Skeletal muscle satellite cell (primary cell): ENCODE data around the gene EXOC7.

Source experiments
- H3K27me3 ChIP-seq: 2 replicates; pipeline ENCODE4 v1.7.0; 2013; ENCODE audit warnings: low read length; ENCODE audit not compliant: control insufficient read depth, insufficient read depth
- H3K36me3 ChIP-seq: 2 replicates; pipeline ENCODE4 v1.7.0; 2013; ENCODE audit warnings: mild to moderate bottlenecking, control low read depth, low read length; ENCODE audit not compliant: insufficient read depth
- H3K4me1 ChIP-seq: 2 replicates; pipeline ENCODE4 v1.7.0; 2013; ENCODE audit warnings: low read length; ENCODE audit not compliant: control insufficient read depth, insufficient read depth
- H3K4me2 ChIP-seq: 2 replicates; pipeline ENCODE4 v1.7.0; 2013; ENCODE audit warnings: mild to moderate bottlenecking, low read length
- H3K4me3 ChIP-seq: 2 replicates; pipeline ENCODE4 v1.7.0; 2013; ENCODE audit warnings: low read length
- H3K9ac ChIP-seq: 2 replicates; pipeline ENCODE4 v1.7.0; 2013; ENCODE audit warnings: mild to moderate bottlenecking, low read depth, low read length, moderate library complexity
- H3K9me3 ChIP-seq: replicated peaks from 2 replicates; pipeline ENCODE4 v1.7.0; 2013; ENCODE audit warnings: mild to moderate bottlenecking, control low read depth, low read length

The EXOC7 gene

DNA sequence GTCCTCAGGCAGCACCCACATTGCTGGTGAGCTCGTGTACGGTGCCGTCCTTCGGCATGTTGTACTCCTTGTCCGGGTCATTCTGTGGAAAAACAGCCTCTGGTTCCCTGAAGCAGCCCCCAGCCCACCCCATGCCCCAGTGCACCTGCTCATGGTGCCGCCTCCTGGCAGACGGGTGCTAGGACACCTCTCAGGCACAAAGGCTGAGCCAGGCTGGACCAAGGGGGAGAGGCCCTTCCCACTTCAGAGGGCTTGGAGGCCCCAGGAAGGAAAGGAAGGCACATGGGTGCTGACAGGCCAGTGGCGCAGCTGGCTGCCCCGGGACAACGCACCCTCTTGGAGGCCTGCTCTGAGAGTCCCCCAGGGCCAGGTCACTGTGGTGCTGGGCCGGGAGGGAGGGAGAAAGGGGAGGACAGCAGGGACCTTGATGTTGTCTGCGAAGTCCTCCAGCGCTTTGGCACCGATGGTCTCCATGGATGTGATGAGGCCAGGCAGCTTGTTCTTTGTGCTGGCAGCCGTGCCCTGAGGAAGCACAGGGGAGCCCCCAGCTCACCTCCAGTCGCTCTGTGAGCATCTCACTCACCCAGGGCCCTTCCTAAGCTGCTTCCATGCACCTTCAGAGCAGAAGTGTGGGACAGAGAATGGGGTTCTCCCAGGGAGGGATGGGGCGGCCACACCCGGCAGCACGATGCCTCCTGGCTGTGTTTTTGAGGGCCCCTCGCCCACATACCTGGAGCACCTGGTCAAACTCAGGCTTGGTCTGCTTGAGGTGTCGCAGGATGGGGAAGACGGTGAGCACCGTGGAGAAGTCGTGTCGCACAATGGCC lies 15.3 kb downstream of the EXOC7 start:
- Histone ChIP-seq H3K4me2 (no peak overlapping the region), H3K4me3 (no peak overlapping the region), H3K4me1 (no peaks in the 10 kb centered on the region), H3K9me3 (no peaks in the 10 kb centered on the region), H3K27me3 (no peaks in the 10 kb centered on the region), H3K9ac (no peak overlapping the region), H3K36me3 (peaks cover 90% of the 10 kb centered on the region)

DNA sequence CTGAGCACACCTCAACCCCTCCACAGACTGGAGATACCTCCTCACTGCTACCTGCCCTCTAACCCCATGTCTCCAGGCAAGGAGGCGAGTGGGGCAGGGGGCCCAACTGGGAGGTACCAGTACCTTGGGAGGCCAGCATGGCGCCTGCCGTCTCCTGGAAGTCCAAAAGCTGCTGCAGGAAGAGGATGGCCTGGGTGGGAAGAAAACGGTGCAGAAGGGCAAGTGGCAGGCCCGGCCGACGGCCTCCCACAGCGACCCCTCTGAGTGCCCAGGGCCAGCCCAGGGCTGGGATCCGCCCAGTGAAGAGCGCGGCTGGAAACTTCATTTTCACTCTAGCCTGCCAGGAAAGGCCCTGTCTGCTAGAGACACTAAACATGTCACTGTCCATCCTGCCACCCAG lies 16.1 kb downstream of the EXOC7 start:
- no peaks in the 10 kb centered on the region for H3K27me3 ChIP-seq
- H3K9me3 ChIP-seq: no peaks in the 10 kb centered on the region
- no peak overlapping the region for H3K4me3 ChIP-seq
- H3K36me3 ChIP-seq: peaks cover 86% of the 10 kb centered on the region
- H3K4me2 ChIP-seq: no peak overlapping the region
- H3K4me1 ChIP-seq: no peaks in the 10 kb centered on the region
- H3K9ac ChIP-seq: no peak overlapping the region

DNA sequence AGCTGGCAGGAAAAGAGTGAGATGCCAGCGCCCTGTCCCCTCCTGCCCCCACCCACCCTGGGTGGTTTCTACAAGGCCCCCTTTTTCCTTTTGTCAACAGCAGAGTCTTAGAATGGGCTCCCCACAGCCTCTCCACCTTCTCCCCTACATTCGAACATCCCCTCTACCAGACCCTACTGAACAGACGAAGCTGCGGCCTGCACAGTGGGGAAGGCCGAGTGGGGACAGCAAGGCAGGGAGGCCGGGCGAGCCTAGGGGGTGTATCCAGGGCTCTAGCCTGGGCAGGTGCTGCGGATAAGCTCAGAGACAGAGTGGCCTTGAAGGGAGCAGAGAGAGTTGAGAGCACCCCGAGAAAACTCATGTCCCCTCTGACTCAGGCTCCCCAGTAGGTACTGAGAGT lies 17.2 kb downstream of the EXOC7 start:
- H3K9ac ChIP-seq: no peak overlapping the region
- H3K9me3 ChIP-seq: no peaks in the 10 kb centered on the region
- no peaks in the 10 kb centered on the region for H3K27me3 ChIP-seq
- H3K4me1 ChIP-seq: no peaks in the 10 kb centered on the region
- H3K4me3 ChIP-seq: no peak overlapping the region
- H3K36me3 ChIP-seq: peaks cover 79% of the 10 kb centered on the region
- H3K4me2 ChIP-seq: no peak overlapping the region

DNA sequence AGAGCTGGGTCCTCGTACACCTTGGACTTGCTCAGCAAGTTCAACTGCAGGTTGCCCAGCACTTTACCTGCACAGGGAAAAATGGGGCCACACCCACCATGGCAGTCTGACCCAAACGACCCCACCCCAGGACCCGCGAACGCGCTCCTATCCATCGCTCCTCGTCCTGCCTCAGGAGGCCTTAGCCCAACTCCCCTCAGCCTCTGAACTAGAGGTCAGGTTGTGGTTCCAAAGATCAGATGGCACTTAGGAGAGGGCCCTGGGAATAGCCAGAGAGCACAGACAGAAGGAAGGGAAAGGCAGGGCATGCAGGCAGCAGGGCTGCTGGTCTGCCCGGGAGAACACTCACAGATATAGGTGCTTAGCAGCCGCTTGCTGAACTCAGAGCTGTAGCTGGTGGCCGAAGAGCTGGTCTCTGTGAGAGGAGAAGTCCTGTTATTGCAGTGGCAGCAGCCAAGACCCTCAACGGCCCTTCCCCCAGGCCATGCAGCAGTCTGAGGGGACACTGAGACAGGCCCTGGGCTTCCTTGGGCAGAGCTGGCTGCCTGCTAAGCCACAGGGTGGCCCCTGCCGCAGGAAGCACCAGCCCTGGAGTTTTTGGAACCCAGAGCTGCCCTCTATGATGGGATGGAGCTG lies 17.7 kb downstream of the EXOC7 start:
- Histone ChIP-seq H3K27me3 (peaks cover 3% of the 10 kb centered on the region), H3K4me3 (no peak overlapping the region), H3K36me3 (peaks cover 76% of the 10 kb centered on the region), H3K9me3 (no peaks in the 10 kb centered on the region), H3K4me1 (no peaks in the 10 kb centered on the region), H3K4me2 (no peak overlapping the region), H3K9ac (no peak overlapping the region)

DNA sequence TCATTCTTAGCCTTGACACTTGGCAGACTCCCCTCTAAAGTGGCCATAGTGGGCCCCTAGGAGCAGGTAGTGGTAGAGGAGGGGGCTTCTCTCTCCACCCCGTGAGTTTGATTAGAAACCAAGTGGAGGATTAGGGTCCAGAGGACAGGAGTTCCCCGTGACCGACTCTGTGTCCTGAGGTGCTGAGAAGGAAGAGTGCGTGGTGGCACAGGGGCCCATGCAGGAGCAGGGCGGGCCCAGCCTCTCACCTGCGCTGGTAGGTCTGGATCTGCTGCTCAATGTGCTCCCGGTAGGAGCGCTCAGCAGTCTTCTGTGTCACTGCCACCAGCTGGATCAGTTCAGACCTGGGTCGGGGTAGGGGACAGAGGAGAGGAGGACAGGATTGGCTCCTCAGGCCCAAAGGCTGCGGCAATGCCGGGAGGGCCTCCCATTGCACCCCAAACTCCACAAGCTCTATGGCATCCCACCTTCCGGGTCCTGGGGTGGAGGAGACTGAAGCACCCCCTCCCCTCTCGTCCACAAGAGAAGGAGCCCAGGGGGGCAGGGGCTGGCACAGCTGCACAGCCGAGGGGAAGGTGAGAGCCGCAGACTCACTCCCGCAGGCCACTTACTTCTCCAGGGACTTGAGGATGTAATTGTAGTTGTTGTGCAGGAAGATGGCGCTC lies 18.4 kb downstream of the EXOC7 start:
- Histone ChIP-seq H3K36me3 (peaks cover 72% of the 10 kb centered on the region), H3K9ac (no peak overlapping the region), H3K27me3 (peaks cover 10% of the 10 kb centered on the region), H3K4me1 (no peaks in the 10 kb centered on the region), H3K4me2 (no peak overlapping the region), H3K9me3 (no peaks in the 10 kb centered on the region), H3K4me3 (no peak overlapping the region)

DNA sequence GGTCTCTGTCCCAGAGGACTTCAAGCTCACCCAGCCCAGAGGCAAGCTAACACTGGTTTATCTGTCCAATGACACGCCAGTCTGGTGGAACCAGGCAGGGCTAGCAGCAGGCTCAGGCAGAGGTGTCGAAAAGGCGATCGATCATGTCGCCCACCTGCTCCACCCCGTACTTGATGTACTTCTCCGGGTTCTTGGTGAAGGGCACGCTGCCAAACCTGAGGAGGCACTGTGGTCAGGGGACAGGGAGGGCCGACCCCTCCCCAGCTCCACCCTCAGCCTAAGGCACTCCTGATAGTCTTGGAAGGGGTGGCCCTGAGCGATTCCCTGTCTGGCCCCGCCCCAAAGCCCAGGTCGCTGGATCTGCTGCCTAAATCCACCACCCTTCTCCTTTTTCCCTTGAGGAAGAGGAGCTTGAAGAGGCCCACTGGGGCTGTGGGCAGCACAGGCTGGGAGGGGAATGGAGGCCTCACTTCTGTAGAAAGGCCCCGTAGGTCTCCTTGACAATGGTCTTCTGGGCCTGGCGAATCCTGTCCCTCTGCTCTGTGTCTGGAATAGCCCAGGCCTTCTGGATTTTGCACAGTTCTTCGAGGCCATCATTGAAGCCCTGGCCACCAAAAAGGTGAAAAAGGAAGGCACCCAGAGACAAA lies 19.9 kb downstream of the EXOC7 start:
- H3K9ac ChIP-seq: no peak overlapping the region
- no peaks in the 10 kb centered on the region for H3K4me1 ChIP-seq
- H3K4me3 ChIP-seq: no peak overlapping the region
- no peaks in the 10 kb centered on the region for H3K9me3 ChIP-seq
- H3K27me3 ChIP-seq: peaks cover 25% of the 10 kb centered on the region
- H3K4me2 ChIP-seq: no peak overlapping the region
- H3K36me3 ChIP-seq: peaks cover 57% of the 10 kb centered on the region

DNA sequence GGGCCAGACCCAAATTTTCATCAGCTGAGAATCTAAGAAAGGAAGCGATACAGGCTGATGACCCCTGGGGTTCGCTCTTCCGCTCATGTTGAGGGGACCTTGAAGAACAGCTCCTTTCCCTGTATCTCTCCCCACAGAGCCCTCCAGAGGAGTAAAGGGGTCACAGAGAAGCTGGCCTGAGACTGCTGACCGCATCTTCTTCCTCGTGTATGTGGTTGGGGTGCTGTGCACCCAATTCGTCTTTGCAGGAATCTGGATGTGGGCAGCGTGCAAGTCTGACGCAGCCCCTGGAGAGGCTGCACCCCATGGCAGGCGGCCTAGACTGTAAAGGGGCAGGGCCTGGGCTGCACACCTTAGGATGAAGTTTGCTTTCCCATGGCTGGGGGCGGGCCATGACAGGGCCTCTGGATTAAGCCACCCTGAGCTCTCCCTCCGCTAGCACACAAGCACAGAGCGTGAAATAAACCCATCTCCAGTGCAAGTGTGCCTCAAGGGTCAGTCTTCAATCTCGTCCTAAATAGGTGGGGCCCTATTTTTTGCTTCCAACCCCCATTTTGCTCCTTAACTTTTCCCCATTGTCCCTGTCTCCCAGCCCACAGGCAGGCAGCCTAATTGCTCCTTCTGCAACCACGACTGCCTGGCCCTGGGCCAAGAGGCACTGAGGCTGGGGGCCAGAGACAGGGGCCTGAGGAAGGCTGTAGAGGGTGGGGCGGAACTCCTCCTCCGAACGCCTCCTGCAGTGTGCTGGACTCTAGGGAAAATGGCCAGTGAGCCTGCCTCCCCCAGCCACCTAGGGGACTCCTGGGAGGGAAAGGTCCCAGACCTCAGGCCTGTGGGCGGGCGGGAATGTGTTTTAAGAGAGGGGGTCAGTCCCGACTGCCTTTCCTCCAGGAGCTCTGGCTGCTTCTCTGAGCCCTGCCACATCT lies 21.0 kb downstream of the EXOC7 start:
- H3K4me3 ChIP-seq: no peak overlapping the region
- H3K4me1 ChIP-seq: no peaks in the 10 kb centered on the region
- H3K27me3 ChIP-seq: peaks cover 36% of the 10 kb centered on the region
- H3K36me3 ChIP-seq: peaks cover 46% of the 10 kb centered on the region
- H3K9ac ChIP-seq: no peak overlapping the region
- H3K4me2 ChIP-seq: no peak overlapping the region
- H3K9me3 ChIP-seq: no peaks in the 10 kb centered on the region

DNA sequence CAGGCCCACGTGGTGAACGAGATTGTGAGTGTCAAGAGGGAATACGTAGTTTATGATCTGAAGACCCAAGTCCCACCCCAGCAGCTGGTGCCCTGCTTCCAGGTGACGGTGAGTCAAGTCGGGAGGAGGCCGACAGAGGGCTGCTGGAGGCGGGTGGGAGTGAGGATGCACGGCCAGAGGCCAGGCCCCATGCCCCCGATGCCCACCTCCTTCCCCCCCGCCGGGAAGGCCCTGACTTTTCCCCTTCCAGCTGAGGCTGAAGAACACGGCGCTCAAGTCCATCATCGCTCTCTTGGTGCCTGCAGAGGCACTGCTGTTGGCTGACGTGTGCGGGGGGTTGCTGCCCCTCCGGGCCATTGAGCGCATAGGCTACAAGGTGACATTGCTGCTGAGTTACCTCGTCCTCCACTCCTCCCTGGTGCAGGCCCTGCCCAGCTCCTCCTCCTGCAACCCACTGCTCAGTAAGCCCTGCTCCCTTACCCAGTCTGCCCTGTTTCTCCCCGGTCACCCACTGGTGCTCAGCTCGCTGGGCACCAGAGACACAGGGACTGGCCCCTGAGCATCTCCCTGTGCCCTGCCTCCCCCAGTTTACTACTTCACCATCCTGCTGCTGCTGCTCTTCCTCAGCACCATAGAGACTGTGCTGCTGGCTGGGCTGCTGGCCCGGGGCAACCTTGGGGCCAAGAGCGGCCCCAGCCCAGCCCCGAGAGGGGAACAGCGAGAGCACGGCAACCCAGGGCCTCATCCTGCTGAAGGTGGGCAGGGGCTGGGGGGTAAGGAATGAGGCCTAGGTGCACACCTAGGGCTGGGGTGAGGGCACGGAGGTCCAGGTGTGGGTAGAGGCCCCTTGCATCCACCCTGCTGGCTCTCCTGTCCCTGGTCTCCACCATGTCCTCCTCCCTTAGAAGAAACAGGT lies 22.0 kb downstream of the EXOC7 start:
- Histone ChIP-seq H3K27me3 (peaks cover 46% of the 10 kb centered on the region), H3K4me3 (no peak overlapping the region), H3K4me2 (no peak overlapping the region), H3K9me3 (no peaks in the 10 kb centered on the region), H3K36me3 (peaks cover 36% of the 10 kb centered on the region), H3K4me1 (no peaks in the 10 kb centered on the region), H3K9ac (no peak overlapping the region)

DNA sequence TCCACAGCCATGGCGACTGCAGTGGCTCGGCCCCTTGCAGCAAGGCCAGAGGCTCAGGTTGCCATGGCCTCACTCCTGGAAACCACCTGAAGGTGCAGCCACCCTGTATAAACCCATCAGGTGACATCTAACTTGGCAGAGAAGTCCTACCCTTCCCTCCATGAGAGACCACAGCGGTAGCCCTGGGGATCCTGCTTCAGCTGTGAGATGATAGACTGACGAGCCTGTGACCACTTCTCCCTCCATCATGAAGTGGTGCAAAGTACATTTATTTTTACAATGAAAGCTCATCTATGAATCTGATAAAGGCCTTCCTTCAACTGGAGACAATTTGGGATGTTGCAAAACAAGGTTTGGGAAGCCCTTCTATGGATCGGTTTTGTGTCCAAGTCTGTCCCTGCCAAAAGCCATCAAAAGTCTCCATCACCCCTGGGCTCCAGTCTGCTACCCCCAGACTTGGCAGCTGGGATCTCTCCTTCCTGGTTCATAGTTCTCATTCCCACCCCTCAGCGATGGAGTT lies 22.8 kb downstream of the EXOC7 start:
- Histone ChIP-seq H3K9ac (no peak overlapping the region), H3K4me1 (no peaks in the 10 kb centered on the region), H3K27me3 (peaks cover 54% of the 10 kb centered on the region), H3K4me2 (no peak overlapping the region), H3K9me3 (no peaks in the 10 kb centered on the region), H3K4me3 (no peak overlapping the region), H3K36me3 (peaks cover 29% of the 10 kb centered on the region)
